Effector memory CD8-positive, alpha-beta T cell (primary cell): Measurements from ENCODE around the gene ATRIP.
"Not testable (repeated sequence)": the region's sequence is repeated elsewhere in the genome, so short reads cannot be mapped to it uniquely, and the experiment has no call there.

Experiments used
- ATAC-seq: fragments of 150-1000 bp; cut with Tn5 transposase; replicated peaks from 2 replicates; pipeline ENCODE4 v1.10.0; 2021; ENCODE audit warnings: mild to moderate bottlenecking, moderate library complexity
- DNase-seq, 3 experiments: peaks; one replicate each; pipeline ENCODE4 v3.0.0; 2021
- H3K27ac Mint-ChIP-seq, 2 donors: one replicate each; pipeline ENCODE4 v1.8.0; 2022; ENCODE audit warnings: mild to moderate bottlenecking in 2 of 2, mixed read lengths in 2 of 2, moderate library complexity in 2 of 2
- H3K27me3 Mint-ChIP-seq, 2 donors: one replicate each; pipeline ENCODE4 v1.8.0; 2022; ENCODE audit warnings: mixed read lengths in 2 of 2
- H3K36me3 Mint-ChIP-seq: one replicate; pipeline ENCODE4 v1.8.0; 2022; ENCODE audit warnings: mild to moderate bottlenecking, moderate library complexity, mixed read lengths; ENCODE audit not compliant: insufficient read depth
- H3K4me1 Mint-ChIP-seq, 2 donors: one replicate each; pipeline ENCODE4 v1.8.0; 2022; ENCODE audit warnings: low read depth in 2 of 2, mixed read lengths in 2 of 2
- H3K4me3 Mint-ChIP-seq, 2 donors: one replicate each; pipeline ENCODE4 v1.8.0; 2022; ENCODE audit warnings: mild to moderate bottlenecking in 2 of 2, mixed read lengths in 2 of 2, moderate library complexity in 2 of 2
- H3K9me3 Mint-ChIP-seq, 2 donors: one replicate each; pipeline ENCODE4 v1.8.0; 2022; ENCODE audit warnings: mixed read lengths in 2 of 2

The ATRIP gene

GRCh38 chr3:48467110-48467454 lies 20.5 kb downstream of the ATRIP start:
- ATAC-seq (no peak), DNase-seq (no peak)
- Mint-ChIP-seq H3K9me3 (no peaks in the 10 kb centered on the region), H3K4me3 (peak overlapping the region; percentile 91 to 93), H3K36me3 (peaks cover 47% of the 10 kb centered on the region), H3K27me3 (no peaks in the 10 kb centered on the region), H3K27ac (peak overlapping the region; percentile 98 to 99), H3K4me1 (peaks cover 40 to 47% of the 10 kb centered on the region in 2 donors)

DNA sequence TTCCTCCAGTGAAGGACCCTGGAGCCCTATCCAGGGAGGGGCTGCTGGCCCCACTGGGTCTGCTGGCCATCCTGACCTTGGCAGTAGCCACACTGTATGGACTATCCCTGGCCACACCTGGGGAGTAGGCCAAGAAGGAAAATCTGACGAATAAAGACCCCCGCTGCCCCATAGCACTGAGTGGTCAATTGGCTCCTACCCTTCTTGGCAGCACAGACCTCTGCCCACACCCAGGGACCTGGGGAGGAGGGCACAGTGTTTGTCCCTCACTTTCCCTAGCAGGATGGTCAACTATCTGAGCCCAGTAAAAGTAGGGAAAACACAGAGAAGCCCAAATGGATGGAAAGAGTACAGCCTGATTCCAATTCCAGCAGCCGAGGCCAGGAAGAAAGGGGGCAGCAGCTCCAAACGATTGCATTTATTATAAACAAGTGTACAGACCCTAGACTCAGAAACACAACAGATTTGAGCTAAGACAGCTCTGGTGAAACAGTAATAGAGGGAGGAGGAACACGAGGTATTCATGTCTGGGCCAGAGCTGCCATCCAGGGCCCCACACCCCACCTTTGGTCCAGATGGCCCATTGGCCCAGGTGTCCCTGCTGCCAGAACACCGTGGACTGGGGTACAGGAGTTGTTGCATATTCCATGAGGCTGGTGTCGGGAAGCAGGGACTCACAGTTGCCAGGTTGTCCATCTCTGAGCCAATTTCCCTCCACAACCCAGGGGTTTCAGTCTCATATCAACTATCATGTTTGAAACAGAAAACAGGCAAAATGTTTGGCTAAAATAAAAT lies 21.1 kb downstream of the ATRIP start:
- H3K36me3 Mint-ChIP-seq, result peaks cover 51% of the 10 kb centered on the region
- H3K4me1 Mint-ChIP-seq, result peaks cover 40 to 48% of the 10 kb centered on the region in 2 donors
- peak overlapping the region; percentile 98 to 99 for H3K27ac Mint-ChIP-seq
- DNase-seq, result no peak
- no peaks in the 10 kb centered on the region for H3K9me3 Mint-ChIP-seq
- H3K27me3 Mint-ChIP-seq, result no peaks in the 10 kb centered on the region
- peak overlapping the region; percentile 91 to 93 for H3K4me3 Mint-ChIP-seq
- no peak for ATAC-seq

- ATAC-seq (no peak), DNase-seq (no peak)
- peaks cover 47 to 53% of the 10 kb centered on the region in 2 donors for H3K4me1 Mint-ChIP-seq
- no peaks in the 10 kb centered on the region for H3K27me3 Mint-ChIP-seq
- peak overlapping the region; percentile 98 to 99 for H3K27ac Mint-ChIP-seq
- H3K4me3 Mint-ChIP-seq, result peak overlapping the region; percentile 91 to 93
- H3K9me3 Mint-ChIP-seq, result no peaks in the 10 kb centered on the region
- H3K36me3 Mint-ChIP-seq, result peaks cover 57% of the 10 kb centered on the region
These were observed 21.8 kb downstream of the ATRIP start for GRCh38 chr3:48468329-48468731.

GRCh38 chr3:48469046-48469915 lies 22.7 kb downstream of the ATRIP start:
- Mint-ChIP-seq H3K27me3 (no peaks in the 10 kb centered on the region), H3K4me1 (peaks cover 51 to 57% of the 10 kb centered on the region in 2 donors), H3K36me3 (peaks cover 55% of the 10 kb centered on the region), H3K9me3 (no peaks in the 10 kb centered on the region), H3K27ac (peak overlapping the region; percentile 98 to 99), H3K4me3 (peak overlapping the region; percentile 77 to 86)
- no peak for ATAC-seq
- DNase-seq, result no peak

GRCh38 chr3:48470286-48470685 lies 23.7 kb downstream of the ATRIP start:
- H3K27me3 Mint-ChIP-seq, result no peaks in the 10 kb centered on the region
- DNase-seq, result no peak
- H3K9me3 Mint-ChIP-seq, result no peaks in the 10 kb centered on the region
- no peak for ATAC-seq
- peaks cover 55% of the 10 kb centered on the region for H3K36me3 Mint-ChIP-seq
- H3K4me3 Mint-ChIP-seq, result peak overlapping the region; percentile 77 to 86
- H3K27ac Mint-ChIP-seq, result peak overlapping the region; percentile 93 to 98
- peaks cover 59 to 63% of the 10 kb centered on the region in 2 donors for H3K4me1 Mint-ChIP-seq

DNA sequence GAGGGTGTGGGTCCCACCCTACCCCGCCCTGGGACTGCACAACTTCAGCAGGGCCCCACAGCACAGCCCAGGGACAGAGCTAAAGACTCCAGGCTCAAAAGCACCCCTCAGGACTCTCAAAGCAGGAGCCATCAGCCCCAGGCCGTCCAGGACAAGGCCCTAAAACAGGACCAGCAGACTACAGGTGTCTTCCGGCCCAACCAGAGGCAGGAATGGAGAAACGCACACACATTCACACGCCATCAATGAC lies 26.1 kb downstream of the ATRIP start:
- Mint-ChIP-seq H3K27ac (peak overlapping the region; percentile 98 to 100), H3K27me3 (no peaks in the 10 kb centered on the region), H3K36me3 (peaks cover 44% of the 10 kb centered on the region)

GRCh38 chr3:48472923-48473616 lies 26.5 kb downstream of the ATRIP start:
- peak; percentile 91 to 93 (median 91) for DNase-seq
- ATAC-seq, result peak; percentile 89
- Mint-ChIP-seq H3K27me3 (no peaks in the 10 kb centered on the region), H3K36me3 (peaks cover 45% of the 10 kb centered on the region), H3K9me3 (no peaks in the 10 kb centered on the region), H3K27ac (peak overlapping the region; percentile 98 to 100), H3K4me1 (peaks cover 44 to 46% of the 10 kb centered on the region in 2 donors), H3K4me3 (peak overlapping the region; percentile 86 to 94)

More for the DNA sequence above, 26.1 kb downstream of the ATRIP start:
- Mint-ChIP-seq H3K9me3 (no peaks in the 10 kb centered on the region), H3K4me1 (peaks cover 44 to 46% of the 10 kb centered on the region in 2 donors), H3K4me3 (peak overlapping the region; percentile 86 to 94)
- ATAC-seq (no peak), DNase-seq (no peak)

DNA sequence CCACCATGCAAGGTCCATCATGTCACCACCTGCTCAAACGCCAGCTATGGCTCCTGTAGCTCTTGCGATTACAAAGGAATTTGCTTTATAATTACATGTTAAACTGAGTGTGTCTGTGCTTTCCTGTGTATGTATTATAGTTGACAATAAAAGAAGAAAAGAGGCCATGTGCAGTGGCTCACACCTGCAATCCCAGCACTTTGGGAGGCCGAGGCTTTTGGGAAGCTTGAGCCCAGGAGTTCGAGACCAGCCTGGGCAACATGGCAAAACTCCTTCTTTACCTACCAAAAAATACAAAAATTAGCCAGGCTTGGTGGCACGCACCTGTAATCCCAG lies 27.0 kb downstream of the ATRIP start:
- H3K36me3 Mint-ChIP-seq, result peaks cover 44% of the 10 kb centered on the region
- no peak for DNase-seq
- no peaks in the 10 kb centered on the region for H3K9me3 Mint-ChIP-seq
- H3K4me3 Mint-ChIP-seq, result peak overlapping the region; percentile 86 to 94
- ATAC-seq, result no peak
- no peaks in the 10 kb centered on the region for H3K27me3 Mint-ChIP-seq
- H3K27ac Mint-ChIP-seq, result peak overlapping the region; percentile 98 to 100
- H3K4me1 Mint-ChIP-seq, result peaks cover 46 to 47% of the 10 kb centered on the region in 2 donors

DNA sequence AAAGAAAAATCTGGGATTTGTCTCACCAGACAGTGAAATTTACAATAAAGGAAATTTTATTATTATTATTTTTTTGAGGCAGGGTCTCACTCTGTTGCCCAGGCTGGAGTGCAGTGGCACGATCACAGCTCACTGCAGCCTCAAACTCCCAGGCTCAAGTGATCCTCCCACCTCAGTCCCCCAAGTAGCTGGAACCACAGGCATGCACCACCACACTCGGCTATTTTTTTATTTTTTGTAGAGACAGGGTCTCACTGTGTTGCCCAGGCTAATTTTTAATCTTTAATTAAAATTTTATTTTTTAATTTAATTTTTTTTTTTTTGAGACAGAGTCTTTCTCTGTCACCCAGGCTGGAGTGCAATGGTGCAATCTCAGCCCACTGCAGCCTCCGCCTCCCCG lies 27.5 kb downstream of the ATRIP start:
- H3K4me3 Mint-ChIP-seq, ATAC-seq: not testable (repeated sequence)

DNA sequence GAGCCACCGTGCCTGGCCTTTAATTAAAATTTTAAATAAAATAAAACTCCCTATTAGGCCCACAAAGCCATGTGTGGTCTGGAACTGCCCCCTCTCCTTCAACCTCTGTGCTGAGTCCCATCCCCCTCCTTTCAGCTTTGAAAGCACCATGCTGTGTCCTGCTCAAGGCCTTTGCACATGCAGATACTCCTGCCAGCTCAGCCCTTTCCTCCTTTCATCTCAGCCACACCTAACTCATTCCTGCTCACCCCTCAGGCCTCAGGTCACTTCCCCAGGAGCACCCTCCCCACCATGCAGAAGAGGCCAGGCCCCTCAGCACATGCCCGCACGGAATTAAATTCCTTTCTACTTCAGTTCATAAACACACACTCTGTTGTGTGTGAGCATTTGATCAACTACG lies 28.1 kb downstream of the ATRIP start:
- H3K9me3 Mint-ChIP-seq, result no peaks in the 10 kb centered on the region
- H3K36me3 Mint-ChIP-seq, result peaks cover 44% of the 10 kb centered on the region
- DNase-seq (no peak), ATAC-seq (no peak)
- peak overlapping the region; percentile 4 to 10 for H3K4me3 Mint-ChIP-seq
- H3K27ac Mint-ChIP-seq, result peak overlapping the region in 1 of 2 donors; percentile 88
- H3K27me3 Mint-ChIP-seq, result no peaks in the 10 kb centered on the region
- peaks cover 45 to 49% of the 10 kb centered on the region in 2 donors for H3K4me1 Mint-ChIP-seq

More for the DNA sequence above, 27.5 kb downstream of the ATRIP start:
- Mint-ChIP-seq H3K27ac (peak overlapping the region; percentile 98 to 100), H3K36me3 (peaks cover 43% of the 10 kb centered on the region), H3K4me1 (peaks cover 46 to 49% of the 10 kb centered on the region in 2 donors)
- H3K9me3 Mint-ChIP-seq, H3K27me3 Mint-ChIP-seq, DNase-seq: not testable (repeated sequence)

DNA sequence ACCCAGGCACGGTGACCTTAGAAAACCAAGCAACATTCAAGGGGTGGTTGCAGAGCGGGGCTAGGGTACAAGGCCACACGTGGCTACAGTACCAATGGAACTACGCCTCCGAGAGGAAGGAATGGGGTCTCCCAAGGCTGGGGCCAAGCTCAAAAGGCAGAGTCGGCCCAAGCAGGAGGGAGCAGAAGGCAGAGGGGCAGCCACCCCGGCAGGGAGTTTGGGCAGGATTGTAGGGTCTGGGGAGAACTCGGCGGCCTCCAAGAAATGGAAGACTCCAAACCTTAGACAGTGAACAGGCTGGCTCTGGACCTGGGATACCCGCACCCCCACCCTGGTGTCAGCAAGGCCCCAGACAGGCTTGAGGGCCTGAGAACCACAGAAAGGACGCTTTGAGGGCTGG lies 28.7 kb downstream of the ATRIP start:
- H3K36me3 Mint-ChIP-seq, result peaks cover 45% of the 10 kb centered on the region
- ATAC-seq (no peak), DNase-seq (no peak)
- peak overlapping the region in 1 of 2 donors; percentile 88 for H3K27ac Mint-ChIP-seq
- no peaks in the 10 kb centered on the region for H3K9me3 Mint-ChIP-seq
- H3K4me3 Mint-ChIP-seq, result peak overlapping the region; percentile 4 to 10
- no peaks in the 10 kb centered on the region for H3K27me3 Mint-ChIP-seq
- H3K4me1 Mint-ChIP-seq, result peaks cover 43 to 46% of the 10 kb centered on the region in 2 donors

DNA sequence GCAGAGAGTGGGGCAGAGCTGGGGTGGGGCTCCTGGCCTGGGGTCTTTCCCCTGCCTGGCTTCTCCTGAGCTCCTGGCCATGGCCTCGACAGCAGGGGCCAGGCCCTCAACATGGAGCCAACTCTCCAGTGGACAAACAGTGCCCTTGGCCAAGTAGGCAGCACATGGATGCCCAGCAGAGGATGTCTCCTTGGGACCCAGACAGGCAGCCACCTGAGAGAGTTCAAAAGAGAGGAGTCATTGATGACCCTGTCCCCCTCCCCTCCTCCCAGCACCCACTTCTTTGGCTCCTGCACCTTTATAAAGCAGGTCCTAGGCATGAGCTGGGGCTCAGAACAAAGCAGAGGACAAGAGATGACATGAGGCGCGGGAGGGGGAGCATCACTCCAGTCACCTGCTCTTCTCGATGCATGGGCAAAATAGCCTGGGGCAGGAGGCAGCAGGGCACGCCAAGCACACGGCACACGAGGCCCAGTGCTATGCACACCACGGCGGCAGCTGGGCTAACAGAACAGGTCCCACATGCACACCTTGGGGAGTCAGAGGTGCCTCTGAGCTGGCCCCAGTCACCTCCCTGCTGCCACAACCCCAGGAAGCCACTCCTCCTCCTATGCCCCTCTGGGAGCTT lies 30.0 kb downstream of the ATRIP start:
- H3K36me3 Mint-ChIP-seq, result peaks cover 44% of the 10 kb centered on the region
- H3K9me3 Mint-ChIP-seq, result no peaks in the 10 kb centered on the region
- peaks cover 40 to 48% of the 10 kb centered on the region in 2 donors for H3K4me1 Mint-ChIP-seq
- H3K27me3 Mint-ChIP-seq, result no peaks in the 10 kb centered on the region
- H3K27ac Mint-ChIP-seq, result peak overlapping the region; percentile 25 to 90
- DNase-seq, result no peak
- no peak for ATAC-seq
- peak overlapping the region; percentile 85 to 87 for H3K4me3 Mint-ChIP-seq

GRCh38 chr3:48477959-48478520 lies 31.5 kb downstream of the ATRIP start:
- no peaks in the 10 kb centered on the region for H3K27me3 Mint-ChIP-seq

More at GRCh38 chr3:48477959-48478520, 31.5 kb downstream of the ATRIP start:
- Mint-ChIP-seq H3K4me3 (peak overlapping the region; percentile 85 to 87), H3K36me3 (peaks cover 34% of the 10 kb centered on the region), H3K9me3 (no peaks in the 10 kb centered on the region), H3K27ac (peak overlapping the region; percentile 90 to 98), H3K4me1 (peaks cover 36 to 44% of the 10 kb centered on the region in 2 donors)
- DNase-seq, result no peak
- ATAC-seq, result no peak
